Vagina (tissue), 2 donors: Measurements from ENCODE around the gene XPC. TPM values are rescaled to one million over a fixed set of nuclear protein-coding genes. Genes with fewer than 3 reads are reported as not detected.

Source experiments
- DNase-seq, 2 donors: peaks; one replicate each; pipeline ENCODE4 v3.0.0-alpha.2; 2017; ENCODE audit errors: extremely low spot score in 2 of 2
- H3K27ac ChIP-seq: fragments of 200-600 bp; sonication (generic); one replicate; pipeline ENCODE4 v1.5.1; 2019
- H3K27me3 ChIP-seq: fragments of 200-600 bp; sonication (generic); one replicate; pipeline ENCODE4 v1.5.1; 2019
- H3K36me3 ChIP-seq, 2 donors: fragments of 200-600 bp; sonication (generic); one replicate each; pipeline ENCODE4 v1.5.1; 2017 to 2019
- H3K4me1 ChIP-seq: fragments of 200-600 bp; sonication (generic); one replicate; pipeline ENCODE4 v1.5.1; 2019
- H3K4me3 ChIP-seq, 2 donors: fragments of 200-600 bp; sonication (generic); 1 replicate in 1 of 2; 2 replicates in 1 of 2; pipeline ENCODE4 v1.5.1; 2016 to 2019
- H3K9me3 ChIP-seq: fragments of 200-600 bp; sonication (generic); one replicate; pipeline ENCODE4 v1.5.1; 2019
- CTCF ChIP-seq, 3 experiments: fragments of 450-650 bp in 2 of 3; fragments of 200-600 bp in 1 of 3; sonication (generic) in 1 of 3; IDR thresholded peaks; one replicate each; pipeline ENCODE4 v1.5.1; 2017 to 2019; ENCODE audit warnings: antibody characterized with exemption in 3 of 3, mild to moderate bottlenecking in 2 of 3, moderate library complexity in 2 of 3
- POLR2A ChIP-seq, 2 donors: fragments of 450-650 bp; IDR thresholded peaks; one replicate each; pipeline ENCODE4 v1.6.1; 2017; ENCODE audit warnings: antibody characterized with exemption in 2 of 2, mild to moderate bottlenecking in 2 of 2, moderate library complexity in 2 of 2
- POLR2AphosphoS5 ChIP-seq, 2 donors: sonication (generic); formaldehyde crosslinking; IDR thresholded peaks; one replicate each; pipeline ENCODE4 v1.9.0; 2017; ENCODE audit warnings: antibody characterized with exemption in 2 of 2, mild to moderate bottlenecking in 2 of 2, low read depth in 1 of 2; ENCODE audit not compliant: insufficient read depth in 1 of 2
- intact Hi-C: fragments of 100-400 bp; cut with DNase I; formaldehyde crosslinking; loops from one replicate; pipeline ENCODE4 v1.15.1; 2023
- total RNA-seq: library from RNA; depleted of rRNA; stranded (reverse); fragments of >200 nt; gene quantifications from one replicate; pipeline ENCODE4 v1.2.3, GENCODE V29; 2016

The XPC gene
- total RNA-seq, 1 donor from 2014 or later = 33.6 TPM

- no peaks in the 10 kb centered on the region for H3K9me3 ChIP-seq
- DNase-seq = no peak
- peaks cover 0 to 38% of the 10 kb centered on the region in 2 donors for H3K36me3 ChIP-seq
- H3K4me1 ChIP-seq = no peaks in the 10 kb centered on the region
- intact Hi-C loops = no loop called here
- no peak overlapping the region for H3K4me3 ChIP-seq
- no peaks in the 10 kb centered on the region for H3K27me3 ChIP-seq
- TF ChIP-seq POLR2AphosphoS5 (IDR thresholded peaks at IDR 0.05; ENCODE audit: insufficient read depth in 1 of 2, low read depth in 1 of 2) (no peak), POLR2A (IDR thresholded peaks at IDR 0.05) (no peak), CTCF (IDR thresholded peaks at IDR 0.05) (no peak)
- no peak overlapping the region for H3K27ac ChIP-seq
These were observed 8.6 kb upstream of the XPC start for GRCh38 chr3:14186854-14187458.

GRCh38 chr3:14183015-14183577 is 4.7 kb upstream of the XPC start:
- Histone ChIP-seq H3K36me3 (peaks cover 0 to 44% of the 10 kb centered on the region in 2 donors), H3K27ac (no peak overlapping the region)
- intact Hi-C loops = loop anchor here (5.0 kb wide), 1 partner anchor 56 kb away; the partner anchor contains the start of gene TMEM43

GRCh38 chr3:14181253-14181652 is 2.9 kb upstream of the XPC start:
- TF ChIP-seq POLR2AphosphoS5 (IDR thresholded peaks at IDR 0.05; ENCODE audit: insufficient read depth in 1 of 2, low read depth in 1 of 2) (no peak), POLR2A (IDR thresholded peaks at IDR 0.05) (no peak)
- no peaks in the 10 kb centered on the region for H3K27me3 ChIP-seq
- no peak overlapping the region for H3K27ac ChIP-seq
- H3K36me3 ChIP-seq = peaks cover 0 to 31% of the 10 kb centered on the region in 2 donors
- no peaks in the 10 kb centered on the region for H3K9me3 ChIP-seq
- H3K4me3 ChIP-seq = no peak overlapping the region
- no peak for DNase-seq
- intact Hi-C loops = loop anchor here (5.0 kb wide), 1 partner anchor 54 kb away; the partner anchor contains the start of gene TMEM43
- H3K4me1 ChIP-seq = peaks cover 40% of the 10 kb centered on the region

More at GRCh38 chr3:14183015-14183577, 4.7 kb upstream of the XPC start:
- Histone ChIP-seq H3K27me3 (no peaks in the 10 kb centered on the region), H3K9me3 (no peaks in the 10 kb centered on the region), H3K4me3 (no peak overlapping the region), H3K4me1 (peaks cover 22% of the 10 kb centered on the region)
- DNase-seq = no peak
- TF ChIP-seq POLR2AphosphoS5 (IDR thresholded peaks at IDR 0.05; ENCODE audit: insufficient read depth in 1 of 2, low read depth in 1 of 2) = no peak
- TF ChIP-seq CTCF (IDR thresholded peaks at IDR 0.05) = no peak
- no peak for TF ChIP-seq POLR2A (IDR thresholded peaks at IDR 0.05)

- H3K27me3 ChIP-seq = no peaks in the 10 kb centered on the region
- H3K4me3 ChIP-seq = no peak overlapping the region
- TF ChIP-seq POLR2A (IDR thresholded peaks at IDR 0.05) (no peak), CTCF (IDR thresholded peaks at IDR 0.05) (no peak), POLR2AphosphoS5 (IDR thresholded peaks at IDR 0.05; ENCODE audit: insufficient read depth in 1 of 2, low read depth in 1 of 2) (no peak)
- peaks cover 50% of the 10 kb centered on the region for H3K4me1 ChIP-seq
- intact Hi-C loops = loop anchor here (5.0 kb wide), 1 partner anchor 52 kb away; the partner anchor contains the start of gene TMEM43
- H3K27ac ChIP-seq = no peak overlapping the region
- no peak for DNase-seq
- peaks cover 0 to 17% of the 10 kb centered on the region in 2 donors for H3K36me3 ChIP-seq
- no peaks in the 10 kb centered on the region for H3K9me3 ChIP-seq
These were observed 1.4 kb upstream of the XPC start for GRCh38 chr3:14179795-14180194.

GRCh38 chr3:14179114-14179465 is 689 bp upstream of the XPC start:
- Histone ChIP-seq H3K4me3 (peak overlapping the region; percentile 66 to 82), H3K27me3 (no peaks in the 10 kb centered on the region), H3K9me3 (no peaks in the 10 kb centered on the region), H3K36me3 (peaks cover 0 to 15% of the 10 kb centered on the region in 2 donors), H3K4me1 (peaks cover 50% of the 10 kb centered on the region), H3K27ac (peak overlapping the region; percentile 88)
- DNase-seq = no peak
- intact Hi-C loops = no loop called here
- TF ChIP-seq POLR2A (IDR thresholded peaks at IDR 0.05) (no peak), CTCF (IDR thresholded peaks at IDR 0.05) (no peak), POLR2AphosphoS5 (IDR thresholded peaks at IDR 0.05; ENCODE audit: insufficient read depth in 1 of 2, low read depth in 1 of 2) (no peak)
